H7 (cell line): ENCODE data around the gene CIB4. TPM values are rescaled to one million over a fixed set of nuclear protein-coding genes. Genes with fewer than 3 reads are reported as not detected.

Experiments
- DNase-seq: peaks from one replicate; pipeline ENCODE4 v3.0.0; 2012
- H3K27me3 ChIP-seq: 2 replicates; pipeline ENCODE4 v1.6.0; 2011; ENCODE audit warnings: mild to moderate bottlenecking, low read length; ENCODE audit not compliant: control insufficient read depth, insufficient read depth
- H3K36me3 ChIP-seq: replicated peaks from 2 replicates; pipeline ENCODE4 v1.5.1; 2011; ENCODE audit warnings: low read length; ENCODE audit not compliant: control insufficient read depth, insufficient read depth
- H3K4me3 ChIP-seq: 2 replicates; pipeline ENCODE4 v1.5.1; 2011; ENCODE audit warnings: low read depth, mild to moderate bottlenecking, control low read depth, low read length, moderate library complexity; ENCODE audit not compliant: insufficient read depth
- total RNA-seq: library from RNA; depleted of rRNA; stranded (reverse); fragments of >200 nt; shearing (Covaris generic); gene quantifications from 2 replicates; pipeline ENCODE4 v1.2.3, GENCODE V29; 2014; rRNA removed

CIB4 gene
- total RNA-seq, 1 experiment from 2014 or later: not detected

GRCh38 chr2:26534865-26535662, 106.1 kb downstream of the CIB4 start:
- Histone ChIP-seq H3K4me3 (no peak overlapping the region), H3K36me3 (no peaks in the 10 kb centered on the region), H3K27me3 (no peaks in the 10 kb centered on the region)
- DNase-seq: no peak

GRCh38 chr2:26534098-26534864, 106.9 kb downstream of the CIB4 start:
- DNase-seq: no peak
- Histone ChIP-seq H3K36me3 (no peaks in the 10 kb centered on the region), H3K4me3 (no peak overlapping the region), H3K27me3 (no peaks in the 10 kb centered on the region)

GRCh38 chr2:26533661-26534060, 107.5 kb downstream of the CIB4 start:
- no peak overlapping the region for H3K4me3 ChIP-seq
- no peaks in the 10 kb centered on the region for H3K27me3 ChIP-seq
- no peaks in the 10 kb centered on the region for H3K36me3 ChIP-seq
- DNase-seq: no peak

GRCh38 chr2:26532301-26533250, 108.6 kb downstream of the CIB4 start:
- DNase-seq: no peak
- H3K27me3 ChIP-seq: no peaks in the 10 kb centered on the region
- no peaks in the 10 kb centered on the region for H3K36me3 ChIP-seq
- no peak overlapping the region for H3K4me3 ChIP-seq

Other genes starting within 250 kb of the CIB4 start
- gene DRC1, start 239.4 kb downstream of the CIB4 start, total RNA-seq: 0.07 TPM in 1 of 2 replicates, not detected in the other
- 0.07 and 0.14 TPM in 2 replicates for gene OTOF, start 163.2 kb downstream of the CIB4 start, total RNA-seq
- gene KCNK3, start 51.4 kb upstream of the CIB4 start, total RNA-seq: 0.11 and 0.48 TPM in 2 replicates
- gene SLC35F6, start 122.9 kb upstream of the CIB4 start, total RNA-seq: 10.7 and 15.4 TPM in 2 replicates
- gene CENPA, start 144.7 kb upstream of the CIB4 start, total RNA-seq: 34.0 and 38.2 TPM in 2 replicates
- 3.8 and 4.4 TPM in 2 replicates for gene DPYSL5, start 206.8 kb upstream of the CIB4 start, total RNA-seq